ENCODE data around the gene ARRB1. TPM values are rescaled to one million over a fixed set of nuclear protein-coding genes. Genes with fewer than 3 reads are reported as not detected.

Gene ARRB1
- total RNA-seq, 1 donor from 2014 or later = 1.0 TPM

GRCh38 chr11:75291741-75292140 is 59.7 kb downstream of the ARRB1 start:
- TF ChIP-seq EZH2 (IDR thresholded peaks at IDR 0.05) (no peak), EZH2phosphoT487 (IDR thresholded peaks at IDR 0.05) (no peak), CTCF (IDR thresholded peaks at IDR 0.05) (no peak)
- peaks cover 5% of the 10 kb centered on the region for H3K4me1 Mint-ChIP-seq
- Histone ChIP-seq H3K4me1 (no peaks in the 10 kb centered on the region), H3K27me3 (no peaks in the 10 kb centered on the region), H4K20me1 (ENCODE audit: low read depth) (no peaks in the 10 kb centered on the region), H3K4me3 (no peak overlapping the region), H2AFZ (replicated peaks) (no peak overlapping the region), H3K4me2 (no peak overlapping the region), H3K27ac (no peak overlapping the region), H3K9me3 (ENCODE audit: low read depth) (no peaks in the 10 kb centered on the region), H3K9ac (no peak overlapping the region), H3F3A (ENCODE audit: low read depth) (no peaks in the 10 kb centered on the region), H3K36me3 (no peaks in the 10 kb centered on the region), H3K79me2 (ENCODE audit: low read depth) (no peaks in the 10 kb centered on the region)
- no peak overlapping the region for H3K27ac Mint-ChIP-seq
- no peak for DNase-seq (ENCODE audit: low spot score)
- H3K27me3 Mint-ChIP-seq (ENCODE audit: insufficient read depth, low read depth) = peaks cover 3% of the 10 kb centered on the region
- H3K36me3 Mint-ChIP-seq = no peaks in the 10 kb centered on the region
- H3K4me3 Mint-ChIP-seq = no peak overlapping the region
- no peaks in the 10 kb centered on the region for H3K9me3 Mint-ChIP-seq

GRCh38 chr11:75289919-75290318 is 61.5 kb downstream of the ARRB1 start:
- Mint-ChIP-seq H3K27me3 (ENCODE audit: insufficient read depth, low read depth) (peaks cover 3% of the 10 kb centered on the region), H3K4me1 (peaks cover 10% of the 10 kb centered on the region), H3K4me3 (no peak overlapping the region), H3K36me3 (no peaks in the 10 kb centered on the region), H3K9me3 (no peaks in the 10 kb centered on the region), H3K27ac (no peak overlapping the region)
- H2AFZ ChIP-seq (replicated peaks) = no peak overlapping the region
- no peak for TF ChIP-seq EZH2 (IDR thresholded peaks at IDR 0.05)
- no peaks in the 10 kb centered on the region for H3F3A ChIP-seq (ENCODE audit: low read depth)
- DNase-seq (ENCODE audit: low spot score) = no peak
- H3K9me3 ChIP-seq (ENCODE audit: low read depth) = no peaks in the 10 kb centered on the region
- H3K4me2 ChIP-seq = no peak overlapping the region
- no peaks in the 10 kb centered on the region for H3K36me3 ChIP-seq
- no peaks in the 10 kb centered on the region for H3K4me1 ChIP-seq
- no peak overlapping the region for H3K4me3 ChIP-seq
- no peaks in the 10 kb centered on the region for H4K20me1 ChIP-seq (ENCODE audit: low read depth)
- H3K79me2 ChIP-seq (ENCODE audit: low read depth) = no peaks in the 10 kb centered on the region
- no peaks in the 10 kb centered on the region for H3K27me3 ChIP-seq
- no peak overlapping the region for H3K27ac ChIP-seq
- no peak overlapping the region for H3K9ac ChIP-seq

GRCh38 chr11:75289511-75289760 is 62.0 kb downstream of the ARRB1 start:
- H3K9ac ChIP-seq = no peak overlapping the region
- H3K27ac ChIP-seq = no peak overlapping the region
- H2AFZ ChIP-seq (replicated peaks) = no peak overlapping the region
- H3K27me3 ChIP-seq = no peaks in the 10 kb centered on the region
- H3K79me2 ChIP-seq (ENCODE audit: low read depth) = no peaks in the 10 kb centered on the region
- Mint-ChIP-seq H3K36me3 (no peaks in the 10 kb centered on the region), H3K4me3 (no peak overlapping the region), H3K27me3 (ENCODE audit: insufficient read depth, low read depth) (peaks cover 3% of the 10 kb centered on the region), H3K27ac (no peak overlapping the region), H3K4me1 (peaks cover 10% of the 10 kb centered on the region), H3K9me3 (no peaks in the 10 kb centered on the region)
- no peak overlapping the region for H3K4me3 ChIP-seq
- no peak for TF ChIP-seq CTCF (IDR thresholded peaks at IDR 0.05)
- TF ChIP-seq EZH2phosphoT487 (IDR thresholded peaks at IDR 0.05) = no peak
- TF ChIP-seq EZH2 (IDR thresholded peaks at IDR 0.05) = no peak
- H4K20me1 ChIP-seq (ENCODE audit: low read depth) = no peaks in the 10 kb centered on the region
- H3K9me3 ChIP-seq (ENCODE audit: low read depth) = no peaks in the 10 kb centered on the region
- no peak for DNase-seq (ENCODE audit: low spot score)
- no peaks in the 10 kb centered on the region for H3F3A ChIP-seq (ENCODE audit: low read depth)
- H3K4me2 ChIP-seq = no peak overlapping the region
- H3K4me1 ChIP-seq = no peaks in the 10 kb centered on the region
- H3K36me3 ChIP-seq = no peaks in the 10 kb centered on the region

- Histone ChIP-seq H3K27ac (no peak overlapping the region), H3K9me3 (ENCODE audit: low read depth) (no peaks in the 10 kb centered on the region), H3K27me3 (no peaks in the 10 kb centered on the region), H3F3A (ENCODE audit: low read depth) (no peaks in the 10 kb centered on the region), H2AFZ (replicated peaks) (no peak overlapping the region), H3K79me2 (ENCODE audit: low read depth) (no peaks in the 10 kb centered on the region), H3K4me1 (no peaks in the 10 kb centered on the region), H3K9ac (no peak overlapping the region), H3K4me2 (no peak overlapping the region), H4K20me1 (ENCODE audit: low read depth) (no peaks in the 10 kb centered on the region), H3K36me3 (no peaks in the 10 kb centered on the region), H3K4me3 (no peak overlapping the region)
- H3K27me3 Mint-ChIP-seq (ENCODE audit: insufficient read depth, low read depth) = peaks cover 2% of the 10 kb centered on the region
- peaks cover 10% of the 10 kb centered on the region for H3K4me1 Mint-ChIP-seq
- no peaks in the 10 kb centered on the region for H3K36me3 Mint-ChIP-seq
- no peaks in the 10 kb centered on the region for H3K9me3 Mint-ChIP-seq
- TF ChIP-seq EZH2phosphoT487 (IDR thresholded peaks at IDR 0.05) (no peak), EZH2 (IDR thresholded peaks at IDR 0.05) (no peak), CTCF (IDR thresholded peaks at IDR 0.05) (no peak)
- no peak overlapping the region for H3K4me3 Mint-ChIP-seq
- H3K27ac Mint-ChIP-seq = no peak overlapping the region
- no peak for DNase-seq (ENCODE audit: low spot score)
Measured at GRCh38 chr11:75287579-75287978, 63.9 kb downstream of the ARRB1 start.

All from neural progenitor cell (in vitro differentiated cells).